ENCODE results near the gene AGTRAP.
A peak's percentile ranks its signal among the peaks of the same experiment; 100 is the strongest.

AGTRAP gene

DNA sequence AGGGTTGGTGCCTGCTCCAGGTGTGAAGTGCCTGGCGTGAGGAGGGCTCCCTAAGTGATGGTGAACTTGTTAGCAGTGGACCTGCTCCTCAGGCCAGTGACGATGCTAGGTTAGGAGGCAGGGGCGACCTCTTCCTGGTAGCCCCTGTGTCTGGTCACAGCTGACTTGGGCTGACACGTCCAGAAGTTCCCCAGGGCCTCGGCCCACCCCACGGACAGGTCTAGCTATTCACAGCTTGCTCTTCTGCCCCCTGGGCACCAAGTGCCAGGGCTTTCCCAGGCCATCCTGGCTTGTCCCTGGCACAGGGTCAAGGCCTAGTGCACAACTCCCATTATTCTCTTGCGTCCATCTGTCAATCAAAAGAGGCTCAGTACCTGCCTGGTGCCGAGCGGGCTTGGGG is 15.2 kb downstream of the AGTRAP start:
- DNase-seq: no peak
- intact Hi-C loops (cut with DNase I): no loop called here

GRCh38 chr1:11752359-11753088 is 16.6 kb downstream of the AGTRAP start:
- DNase-seq: no peak
- intact Hi-C loops (cut with DNase I): no loop called here

GRCh38 chr1:11753555-11754208 is 17.7 kb downstream of the AGTRAP start:
- no peak for DNase-seq
- intact Hi-C loops (cut with DNase I): no loop called here

DNA sequence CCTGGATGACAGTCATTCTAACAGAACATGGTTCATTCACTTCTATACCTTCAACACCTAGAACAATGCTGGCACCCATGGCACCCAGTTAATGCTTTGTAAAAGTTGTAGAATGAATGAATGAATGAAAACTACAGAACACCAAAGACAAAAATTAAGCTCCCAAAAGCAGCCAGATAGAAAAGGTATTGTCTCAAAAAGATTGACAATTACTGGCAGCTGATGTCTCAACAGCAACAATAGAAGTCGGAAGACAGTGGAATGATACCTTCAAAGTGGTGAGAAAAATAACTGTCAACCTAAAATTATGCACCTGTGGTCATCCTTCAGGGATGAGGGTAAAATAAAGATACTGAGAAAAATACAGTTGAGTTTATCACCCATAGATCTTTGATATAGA is 21.1 kb downstream of the AGTRAP start:
- intact Hi-C loops (cut with DNase I): no loop called here

DNA sequence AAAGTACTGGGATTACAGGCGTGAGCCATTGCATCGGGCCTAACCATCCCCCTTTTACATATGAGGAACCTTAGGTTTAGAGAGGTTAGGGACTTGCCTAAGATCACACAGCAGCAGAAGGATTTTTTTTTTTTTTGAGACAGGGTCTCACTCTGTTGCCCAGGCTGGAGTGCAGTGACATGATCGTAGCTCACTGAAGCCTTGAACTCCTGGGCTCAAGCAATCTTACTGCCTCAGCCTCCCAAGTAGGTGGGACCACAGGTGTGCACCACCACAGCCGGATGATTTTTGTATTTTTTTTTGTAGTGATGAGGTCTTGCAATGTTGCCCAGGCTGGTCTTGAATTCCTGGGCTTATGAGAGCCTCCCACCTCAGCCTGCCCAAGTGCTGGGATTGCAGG is 23.9 kb downstream of the AGTRAP start:
- intact Hi-C loops (cut with DNase I): no loop called here
- no peak for DNase-seq

More for the DNA sequence above, 21.1 kb downstream of the AGTRAP start:
- DNase-seq: no peak

DNA sequence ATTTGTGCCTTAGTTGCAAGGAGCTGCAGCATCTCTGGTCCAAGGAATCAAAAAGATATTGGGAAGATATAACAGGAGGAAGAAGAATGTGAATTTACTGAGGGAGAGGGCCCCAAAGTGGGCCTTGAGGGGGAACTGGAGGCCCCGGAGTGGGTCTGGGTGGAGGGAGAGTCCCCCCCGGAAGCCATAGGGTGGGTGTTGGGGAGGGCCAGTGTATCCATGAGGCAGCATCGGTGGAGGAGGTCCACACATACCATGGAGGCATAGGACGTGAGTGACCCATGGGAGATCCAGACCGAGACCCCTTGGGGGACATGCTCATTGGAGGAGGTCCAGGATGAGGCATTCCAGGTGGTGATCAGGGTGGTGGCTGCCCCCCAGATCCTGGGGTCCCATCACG is 25.3 kb downstream of the AGTRAP start:
- intact Hi-C loops (cut with DNase I): no loop called here
- DNase-seq: no peak

DNA sequence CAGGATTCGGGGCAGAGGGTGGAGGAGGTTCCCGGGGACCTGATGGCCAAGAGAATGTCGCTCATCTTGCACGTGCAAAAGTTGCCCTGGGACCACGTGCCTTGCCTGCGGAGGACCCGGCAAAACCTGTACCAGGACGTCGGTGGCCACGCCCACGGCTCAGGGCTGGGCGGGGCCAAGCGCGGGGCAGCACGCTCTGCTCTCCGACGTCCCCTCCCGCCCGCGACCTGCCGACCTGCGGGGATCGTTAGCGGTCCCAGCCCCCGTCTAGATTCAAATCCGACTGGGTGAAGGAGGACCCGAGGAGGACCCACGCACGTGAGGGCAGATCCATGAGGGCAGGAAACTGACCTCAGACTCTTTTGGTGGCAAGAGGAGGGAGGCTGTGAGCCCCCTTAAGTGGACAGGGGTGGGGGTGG is 26.1 kb downstream of the AGTRAP start, which contains the start of gene C1orf167:
Gene C1orf167, plus strand, starts transcription at position 206 of the 419 bp plus-strand sequence. CDS start 2,208 bp downstream, outside the sequence.
- intact Hi-C loops (cut with DNase I): no loop called here
- no peak for DNase-seq

GRCh38 chr1:11764115-11764514 is 28.2 kb downstream of the AGTRAP start:
- intact Hi-C loops (cut with DNase I): no loop called here
- no peak for DNase-seq

GRCh38 chr1:11764519-11764918 is 28.6 kb downstream of the AGTRAP start:
- DNase-seq: no peak
- intact Hi-C loops (cut with DNase I): no loop called here

DNA sequence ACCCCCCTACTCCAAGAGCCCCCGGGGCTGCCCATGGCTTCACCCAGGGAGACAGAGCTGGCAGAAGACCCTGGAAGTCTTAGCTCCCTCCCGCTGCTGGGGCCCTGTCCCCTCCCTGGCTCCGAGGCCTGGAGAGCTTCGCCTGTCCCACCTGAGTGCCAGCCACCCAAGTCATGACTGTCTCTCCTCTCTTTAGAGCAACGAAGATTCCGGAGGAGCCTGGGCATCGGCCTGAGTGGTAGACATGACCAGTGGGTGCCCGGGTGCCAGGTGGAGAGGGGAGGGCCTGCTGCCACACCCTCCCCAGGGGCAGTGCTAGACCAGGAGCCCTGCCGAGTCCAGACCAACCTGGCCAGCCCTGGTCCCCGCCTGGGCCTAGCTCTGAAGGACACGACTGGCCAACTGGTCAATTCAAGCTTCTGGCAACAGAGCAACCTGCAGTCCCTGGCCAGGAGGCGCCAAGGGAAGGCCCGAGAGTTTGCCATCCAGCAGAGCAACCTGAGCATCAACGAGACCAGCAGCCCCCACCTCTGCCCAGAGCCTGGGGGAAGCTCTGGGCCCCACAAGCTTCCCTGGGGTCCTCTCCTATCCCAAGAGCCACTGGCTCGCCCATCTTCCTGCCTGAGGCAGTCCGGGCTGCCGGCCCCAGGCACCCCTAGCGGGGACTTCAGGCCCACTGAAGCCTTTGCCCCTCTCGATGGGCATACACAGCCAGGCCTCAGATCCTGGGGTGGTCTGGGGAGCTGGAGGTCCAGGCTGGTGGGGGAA is 29.9 kb downstream of the AGTRAP start:
- intact Hi-C loops (cut with DNase I): no loop called here
- DNase-seq: no peak

DNA sequence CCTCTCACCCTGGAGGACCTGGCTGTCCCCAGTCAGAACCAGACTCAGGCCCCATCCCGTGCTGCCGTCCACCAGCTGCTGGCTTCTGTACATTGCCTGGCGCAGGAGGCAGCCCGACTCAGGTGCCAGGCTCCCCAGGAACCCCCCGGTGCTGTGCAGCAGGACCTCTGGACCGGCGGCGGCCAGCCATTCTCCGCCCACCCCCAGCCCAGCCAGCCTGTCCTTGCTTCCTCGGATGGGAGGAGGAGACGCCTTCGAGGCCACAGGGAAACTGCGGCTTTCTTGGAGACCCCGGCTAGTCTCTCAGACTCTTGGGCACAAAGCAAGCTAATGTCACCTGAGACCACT is 30.5 kb downstream of the AGTRAP start:
- intact Hi-C loops (cut with DNase I): no loop called here
- DNase-seq: peak in 1 of 10 donors; percentile 81

DNA sequence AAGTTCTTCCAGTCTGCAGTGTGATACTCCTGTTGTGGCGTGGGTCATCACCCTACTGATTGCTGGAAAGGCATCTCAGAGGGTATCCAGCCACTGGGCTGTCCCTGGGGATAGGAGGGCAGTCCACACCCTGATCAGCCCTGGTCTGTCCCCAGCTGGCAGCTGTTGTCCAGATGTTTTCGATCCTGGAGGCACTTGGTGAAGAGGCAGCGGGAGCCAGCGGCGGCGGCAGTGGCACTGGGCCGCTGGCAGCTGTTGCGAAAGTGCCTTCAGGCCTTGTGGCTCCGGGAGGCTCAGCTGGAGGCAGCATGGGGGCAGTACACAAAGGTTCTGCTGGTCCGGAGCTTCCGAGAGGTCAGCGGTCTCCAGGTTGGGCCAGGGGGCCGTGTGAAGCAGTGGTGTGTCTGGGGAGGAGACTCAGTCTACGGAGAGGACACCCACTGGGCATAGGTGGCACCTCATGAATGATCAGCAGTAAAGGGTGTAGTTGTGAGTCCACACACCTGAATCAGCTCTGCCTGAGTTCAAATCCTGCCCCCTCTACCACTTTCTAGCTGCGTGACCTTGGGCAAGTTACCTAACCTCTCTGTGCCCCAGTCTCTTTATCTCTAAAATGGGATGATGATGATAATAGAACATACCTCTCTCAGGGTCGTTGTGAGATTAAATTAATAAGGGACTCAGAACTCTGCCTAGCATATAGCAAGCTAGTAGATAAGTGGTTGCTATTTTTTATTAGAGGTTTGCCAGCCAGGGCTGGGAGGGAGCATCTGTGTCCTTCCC is 32.2 kb downstream of the AGTRAP start:
- no peak for DNase-seq
- intact Hi-C loops (cut with DNase I): no loop called here

- DNase-seq: no peak
- intact Hi-C loops (cut with DNase I): no loop called here
Measured at GRCh38 chr1:11768821-11769220, 32.9 kb downstream of the AGTRAP start.

- intact Hi-C loops (cut with DNase I): no loop called here
- DNase-seq: no peak
Measured at GRCh38 chr1:11769274-11769673, 33.3 kb downstream of the AGTRAP start.

DNA sequence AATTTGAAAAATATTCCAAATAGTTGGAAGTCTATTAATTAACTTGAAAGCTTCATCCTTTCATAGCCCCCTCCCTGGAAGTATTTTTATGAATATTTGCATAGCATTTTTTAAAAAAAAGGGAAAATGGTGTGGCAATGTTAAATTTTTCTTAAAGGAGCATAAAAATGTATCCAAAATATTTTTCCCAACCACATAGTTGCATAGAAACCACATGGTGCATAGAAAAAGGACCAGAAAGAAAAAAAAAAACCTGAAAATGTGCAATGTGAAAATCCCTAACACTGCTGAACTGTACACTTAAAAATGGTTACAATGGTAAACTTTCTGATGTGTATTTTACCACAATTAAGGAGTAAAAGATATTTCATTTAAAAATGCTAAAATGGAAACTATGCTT is 34.1 kb downstream of the AGTRAP start:
- intact Hi-C loops (cut with DNase I): no loop called here
- DNase-seq: no peak

GRCh38 chr1:11771481-11772043 is 35.6 kb downstream of the AGTRAP start:
- intact Hi-C loops (cut with DNase I): no loop called here

DNA sequence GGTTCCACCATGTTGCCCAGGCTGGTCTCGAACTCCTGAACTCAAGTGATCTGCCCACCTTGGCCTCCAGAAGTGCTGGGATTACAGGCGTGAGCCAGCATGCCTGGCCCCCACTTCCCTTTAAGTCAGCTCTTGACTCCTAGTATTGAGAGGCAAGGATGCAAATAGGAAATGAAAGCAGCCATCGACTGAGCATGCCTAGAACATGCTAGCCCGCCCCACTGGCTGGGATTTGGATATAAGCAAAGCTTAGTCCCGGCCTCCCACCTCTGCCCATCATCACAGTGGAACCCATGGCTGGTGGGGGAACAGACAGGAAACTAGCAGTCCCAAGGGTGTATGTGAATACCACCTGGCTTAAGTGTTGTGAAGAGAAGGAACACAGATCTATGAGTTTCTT is 36.5 kb downstream of the AGTRAP start:
- no peak for DNase-seq
- intact Hi-C loops (cut with DNase I): no loop called here

More at GRCh38 chr1:11771481-11772043, 35.6 kb downstream of the AGTRAP start:
- DNase-seq: no peak

DNA sequence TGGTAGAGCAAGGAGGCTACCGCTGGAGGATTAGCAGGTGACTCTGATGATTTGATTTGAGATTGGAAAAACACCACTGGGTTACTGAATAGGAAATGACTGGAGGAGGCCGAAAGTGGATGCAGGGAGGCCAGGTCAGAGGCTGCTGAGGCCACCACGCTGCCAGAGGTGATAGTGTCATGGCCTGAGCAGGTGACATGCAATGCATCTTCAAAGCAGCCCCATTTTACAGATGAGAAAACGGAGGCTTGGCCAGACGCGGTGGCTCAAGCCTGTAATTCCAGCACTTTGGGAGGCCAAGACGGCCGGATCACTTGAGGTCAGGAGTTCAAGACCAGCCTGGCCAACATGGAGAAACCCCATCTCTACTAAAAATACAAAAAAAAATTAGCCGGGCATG is 38.8 kb downstream of the AGTRAP start:
- intact Hi-C loops (cut with DNase I): no loop called here
- DNase-seq: no peak

- DNase-seq: no peak
- intact Hi-C loops (cut with DNase I): no loop called here
Measured at GRCh38 chr1:11777658-11778322, 41.9 kb downstream of the AGTRAP start.

DNA sequence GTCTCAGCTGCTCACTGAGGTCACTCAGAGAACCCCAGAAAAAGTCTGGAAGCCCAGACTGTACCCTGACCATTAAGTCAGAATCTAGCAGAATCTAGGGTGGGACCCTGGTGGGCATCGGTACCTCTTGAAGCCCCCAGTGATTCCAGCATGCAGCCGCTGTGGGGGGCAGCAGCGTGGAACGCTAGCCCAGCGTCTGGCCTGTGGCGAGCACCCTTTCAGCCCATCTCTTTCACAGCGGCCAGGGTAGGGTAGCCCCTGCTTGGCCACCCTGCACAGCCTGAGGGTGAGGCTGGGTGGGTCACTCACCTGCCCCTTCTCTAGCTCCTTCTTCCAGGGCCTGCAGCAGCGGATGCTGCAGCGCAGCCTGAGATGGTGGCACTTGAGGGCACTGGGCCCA is 42.4 kb downstream of the AGTRAP start:
- intact Hi-C loops (cut with DNase I): no loop called here

More for the DNA sequence above, 42.4 kb downstream of the AGTRAP start:
- DNase-seq: no peak
